ENCODE measurements around the gene NDUFB7.
"Not testable (repeated sequence)": the region's sequence is repeated elsewhere in the genome, so short reads cannot be mapped to it uniquely, and the experiment has no call there.

Gene NDUFB7

GRCh38 chr19:14571695-14572490, at the start of gene NDUFB7:
Gene NDUFB7 (minus strand): TSS chr19:14572066. CDS start chr19:14572000, 66 bp downstream.
- DNase-seq, result peak; percentile 98

GRCh38 chr19:14619404-14619803, 47.5 kb upstream of the NDUFB7 start:
- DNase-seq, result no peak

GRCh38 chr19:14616407-14616806, 44.5 kb upstream of the NDUFB7 start:
- DNase-seq, result peak; percentile 93

- peak; percentile 44 for DNase-seq
These were observed 43.8 kb upstream of the NDUFB7 start for GRCh38 chr19:14615623-14616022.

GRCh38 chr19:14614099-14614412, 42.2 kb upstream of the NDUFB7 start:
- peak; percentile 99 for DNase-seq

GRCh38 chr19:14613399-14614098, 41.7 kb upstream of the NDUFB7 start:
- DNase-seq, result peak; percentile 34

GRCh38 chr19:14612657-14613056, 40.8 kb upstream of the NDUFB7 start:
- DNase-seq, result no peak

GRCh38 chr19:14612242-14612641, 40.4 kb upstream of the NDUFB7 start:
- not testable (repeated sequence) for DNase-seq

- peak; percentile 75 for DNase-seq
These were observed 39.2 kb upstream of the NDUFB7 start for GRCh38 chr19:14611051-14611450.

GRCh38 chr19:14606627-14607026, 34.8 kb upstream of the NDUFB7 start:
- DNase-seq, result no peak

GRCh38 chr19:14603990-14604387, 32.1 kb upstream of the NDUFB7 start:
- DNase-seq, result no peak

GRCh38 chr19:14599548-14600147, 27.8 kb upstream of the NDUFB7 start:
- no peak for DNase-seq

- DNase-seq, result no peak
These were observed 23.7 kb upstream of the NDUFB7 start for GRCh38 chr19:14595558-14595957.

GRCh38 chr19:14589433-14589832, 17.6 kb upstream of the NDUFB7 start:
- DNase-seq, result peak; percentile 74

GRCh38 chr19:14585187-14585586, 13.3 kb upstream of the NDUFB7 start:
- DNase-seq, result peak; percentile 98

- DNase-seq, result not testable (repeated sequence)
These were observed 12.5 kb upstream of the NDUFB7 start for GRCh38 chr19:14584372-14584771.

- peak; percentile 97 for DNase-seq
These were observed 11.1 kb upstream of the NDUFB7 start, which contains the start of gene CLEC17A for GRCh38 chr19:14582894-14583340. Gene CLEC17A (plus strand): TSS chr19:14583084. CDS start chr19:14583161, 77 bp downstream.

- no peak for DNase-seq
These were observed 8.9 kb upstream of the NDUFB7 start for GRCh38 chr19:14580623-14581237.

- peak; percentile 70 for DNase-seq
These were observed 6.1 kb upstream of the NDUFB7 start for GRCh38 chr19:14577885-14578427.

GRCh38 chr19:14577264-14577663, 5.4 kb upstream of the NDUFB7 start:
- no peak for DNase-seq

GRCh38 chr19:14576363-14576762, 4.5 kb upstream of the NDUFB7 start:
- DNase-seq, result no peak

GRCh38 chr19:14575428-14575980, 3.6 kb upstream of the NDUFB7 start:
- no peak for DNase-seq
